Smooth muscle cell (in vitro differentiated cells): Measurements from ENCODE around the gene SIRPA. TPM values are rescaled to one million over a fixed set of nuclear protein-coding genes. Genes with fewer than 3 reads are reported as not detected.
A peak's percentile ranks its signal among the peaks of the same experiment; 100 is the strongest.

Experiments used
- DNase-seq: peaks from one replicate; lab custom pipeline; 2025; ENCODE audit not compliant: unreplicated experiment; lab: John Stamatoyannopoulos, UW
- H2AFZ ChIP-seq: fragments of 200-600 bp; sonication (generic); 2 replicates; pipeline ENCODE4 v1.6.0; 2016; ENCODE audit warnings: antibody characterized with exemption, low read depth, mild to moderate bottlenecking
- H3F3A ChIP-seq: fragments of 200-600 bp; sonication (generic); 2 replicates; pipeline ENCODE4 v1.6.0; 2017; ENCODE audit warnings: antibody characterized with exemption, low read depth
- H3K27ac ChIP-seq: fragments of 200-600 bp; sonication (generic); 2 replicates; pipeline ENCODE4 v1.5.1; 2016; ENCODE audit warnings: low read depth, mild to moderate bottlenecking
- H3K27me3 ChIP-seq: fragments of 200-600 bp; sonication (generic); 2 replicates; pipeline ENCODE4 v1.6.1; 2016; ENCODE audit warnings: low read depth, mild to moderate bottlenecking
- H3K36me3 ChIP-seq: fragments of 200-600 bp; sonication (generic); 2 replicates; pipeline ENCODE4 v1.5.1; 2016; ENCODE audit warnings: low read depth
- H3K4me1 ChIP-seq: fragments of 200-600 bp; sonication (generic); 2 replicates; pipeline ENCODE4 v1.5.1; 2016; ENCODE audit warnings: low read depth
- H3K4me2 ChIP-seq: fragments of 200-600 bp; sonication (generic); 2 replicates; pipeline ENCODE4 v1.6.0; 2016; ENCODE audit warnings: mild to moderate bottlenecking
- H3K4me3 ChIP-seq: fragments of 200-600 bp; sonication (generic); 2 replicates; pipeline ENCODE4 v1.5.1; 2016; ENCODE audit warnings: mild to moderate bottlenecking
- H3K79me2 ChIP-seq: fragments of 200-600 bp; sonication (generic); 2 replicates; pipeline ENCODE4 v1.6.0; 2016; ENCODE audit warnings: low read depth, mild to moderate bottlenecking
- H3K9ac ChIP-seq: fragments of 200-600 bp; sonication (generic); 2 replicates; pipeline ENCODE4 v1.6.0; 2016; ENCODE audit warnings: low read depth
- H3K9me3 ChIP-seq: fragments of 200-600 bp; sonication (generic); replicated peaks from 2 replicates; pipeline ENCODE4 v1.5.1; 2016; ENCODE audit warnings: low read depth
- H4K20me1 ChIP-seq: fragments of 200-600 bp; sonication (generic); 2 replicates; pipeline ENCODE4 v1.6.0; 2016; ENCODE audit warnings: low read depth
- CTCF ChIP-seq: fragments of 200-600 bp; sonication (generic); IDR thresholded peaks from 2 replicates; pipeline ENCODE4 v1.5.1; 2017; ENCODE audit warnings: borderline replicate concordance, mild to moderate bottlenecking, antibody characterized with exemption; ENCODE audit not compliant: insufficient read depth, poor library complexity, severe bottlenecking
- WGBS: methylation state at CpG from one replicate; pipeline ENCODE4 v1.1.7; 2016; ENCODE audit warnings: low lambda C conversion rate; 5-methylcytosine and 5-hydroxymethylcytosine counted together
- polyA plus RNA-seq: library from polyadenylated mRNA; unstranded; fragments of >200 nt; fragmentation: Nextera tagmentation; extraction: Ambion mirVana; gene quantifications from 2 replicates; pipeline ENCODE4 v1.2.1, GENCODE V29; 2016
- total RNA-seq: library from RNA; depleted of rRNA; stranded (reverse); fragments of >200 nt; gene quantifications from 2 replicates; pipeline ENCODE4 v1.2.3, GENCODE V29; 2014

The SIRPA gene
- total and polyA plus RNA-seq, 2 experiments from 2014 or later = 8.3 to 14.5 TPM

DNA sequence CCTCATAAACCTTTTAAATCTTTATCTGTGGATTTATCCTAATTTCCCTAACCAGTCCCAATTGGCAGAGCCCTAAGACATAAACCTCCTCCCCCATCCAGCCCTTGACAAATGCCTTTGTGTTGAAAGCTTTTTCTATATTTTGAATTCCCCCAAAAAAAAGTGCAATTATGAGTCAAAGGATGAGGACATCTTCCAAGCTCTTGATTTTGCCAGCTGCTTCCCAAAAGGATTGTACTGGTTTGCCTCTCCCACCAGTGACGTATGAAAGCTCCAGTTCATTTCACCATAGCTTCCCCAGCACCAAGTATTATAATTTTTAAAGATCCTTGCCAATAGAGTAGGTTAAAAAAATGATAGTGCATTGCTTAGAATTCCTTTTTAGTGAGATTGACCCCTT is 38.9 kb downstream of the SIRPA start:
- no peak for DNase-seq
- Histone ChIP-seq H3F3A (no peaks in the 10 kb centered on the region), H3K4me2 (no peak overlapping the region), H3K36me3 (no peaks in the 10 kb centered on the region), H3K27ac (peak overlapping the region; percentile 62), H3K79me2 (no peaks in the 10 kb centered on the region), H3K9ac (no peak overlapping the region), H2AFZ (no peak overlapping the region), H4K20me1 (no peaks in the 10 kb centered on the region), H3K4me1 (no peaks in the 10 kb centered on the region), H3K27me3 (no peaks in the 10 kb centered on the region), H3K9me3 (no peaks in the 10 kb centered on the region), H3K4me3 (no peak overlapping the region)
- TF ChIP-seq CTCF = no peak
- 59% methylated on average over 1 of the region's 1 CpG for WGBS

DNA sequence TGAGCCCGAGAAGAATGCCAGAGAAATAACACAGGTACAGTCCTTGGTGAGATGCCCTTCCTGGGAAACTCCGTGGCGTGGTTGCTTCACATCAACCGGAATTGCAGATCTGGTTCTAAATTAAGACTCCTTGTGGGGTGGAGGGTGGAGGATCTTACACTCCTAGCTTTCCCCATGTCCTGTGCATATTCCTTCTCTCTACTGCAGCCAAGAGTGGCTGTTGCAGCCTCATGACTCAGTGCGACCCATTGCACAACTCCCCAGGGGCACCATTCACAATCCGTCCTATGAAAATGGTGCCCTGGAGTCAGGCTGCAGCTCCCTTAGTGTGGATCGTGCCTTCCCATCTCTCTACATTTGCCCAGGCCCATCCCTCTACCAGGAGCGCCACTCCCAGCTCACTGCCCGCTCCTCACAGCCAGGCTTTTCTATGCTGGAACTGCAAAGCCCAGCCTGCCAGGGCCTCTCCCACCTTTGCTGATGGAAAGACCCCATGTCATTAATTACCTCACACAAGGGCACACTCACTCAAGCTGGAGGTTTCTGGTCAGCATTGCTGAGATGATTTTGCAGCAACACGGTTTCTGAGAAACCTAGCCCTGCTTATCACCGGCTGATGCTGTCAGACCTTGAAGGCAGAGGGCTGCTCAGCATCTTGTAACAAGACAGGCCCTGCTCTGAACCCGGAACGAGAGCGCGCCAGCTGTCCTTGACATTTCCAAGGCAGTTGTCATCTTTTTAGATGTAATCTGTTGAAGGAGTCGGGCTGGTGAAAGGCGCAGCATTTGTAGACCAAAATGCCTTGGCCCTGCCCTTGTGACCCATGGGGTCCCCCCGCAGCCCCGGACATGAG is 39.7 kb downstream of the SIRPA start:
- H2AFZ ChIP-seq = no peak overlapping the region
- H3K27ac ChIP-seq = peak overlapping the region; percentile 62
- TF ChIP-seq CTCF = no peak
- no peaks in the 10 kb centered on the region for H3K9me3 ChIP-seq
- H3K36me3 ChIP-seq = no peaks in the 10 kb centered on the region
- no peaks in the 10 kb centered on the region for H4K20me1 ChIP-seq
- no peaks in the 10 kb centered on the region for H3K4me1 ChIP-seq
- WGBS = 51% methylated on average over 19 of the region's 19 CpGs
- no peak overlapping the region for H3K4me2 ChIP-seq
- no peaks in the 10 kb centered on the region for H3K27me3 ChIP-seq
- no peak overlapping the region for H3K9ac ChIP-seq
- no peak overlapping the region for H3K4me3 ChIP-seq
- H3K79me2 ChIP-seq = no peaks in the 10 kb centered on the region
- peak; percentile 24 for DNase-seq
- H3F3A ChIP-seq = no peaks in the 10 kb centered on the region

DNA sequence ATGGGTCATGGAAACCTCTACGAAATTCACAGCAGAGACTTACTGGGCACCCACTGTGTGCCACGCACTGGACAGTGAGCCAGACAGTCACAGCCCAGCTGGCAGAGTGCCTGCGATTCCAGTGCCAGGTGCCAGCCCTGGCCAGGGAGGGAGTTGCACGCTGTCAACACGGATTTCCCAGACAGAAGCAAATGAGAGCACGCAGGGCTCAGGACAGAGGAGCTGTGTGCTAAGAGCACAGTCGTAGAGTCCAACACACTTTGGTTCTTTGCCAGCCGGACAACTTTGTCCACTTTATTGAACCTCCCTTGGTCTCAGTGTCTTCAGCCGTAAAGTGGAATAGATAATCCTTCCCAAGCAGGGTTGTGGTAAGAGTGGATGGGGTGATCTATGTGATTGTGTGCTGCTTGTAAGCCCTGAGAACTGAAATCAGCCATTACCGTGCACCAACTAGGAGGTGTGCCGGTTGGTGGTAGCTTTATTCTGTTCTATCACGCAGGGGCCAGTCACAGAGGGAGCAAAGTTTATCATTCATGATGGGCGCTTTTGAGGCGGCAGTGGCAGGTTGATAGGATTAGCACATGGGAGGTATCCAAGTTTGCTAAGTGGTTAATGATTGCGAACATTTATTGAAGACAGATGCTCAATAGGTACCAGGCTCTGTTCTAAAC is 40.6 kb downstream of the SIRPA start:
- H3K9me3 ChIP-seq = no peaks in the 10 kb centered on the region
- peak overlapping the region; percentile 23 for H3K27ac ChIP-seq
- no peak overlapping the region for H2AFZ ChIP-seq
- no peak overlapping the region for H3K9ac ChIP-seq
- H3K4me2 ChIP-seq = no peak overlapping the region
- no peaks in the 10 kb centered on the region for H3F3A ChIP-seq
- H3K4me3 ChIP-seq = no peak overlapping the region
- no peak for TF ChIP-seq CTCF
- no peaks in the 10 kb centered on the region for H3K4me1 ChIP-seq
- 82% methylated on average over 15 of the region's 15 CpGs for WGBS
- no peaks in the 10 kb centered on the region for H3K36me3 ChIP-seq
- no peak for DNase-seq
- H4K20me1 ChIP-seq = no peaks in the 10 kb centered on the region
- H3K27me3 ChIP-seq = no peaks in the 10 kb centered on the region
- no peaks in the 10 kb centered on the region for H3K79me2 ChIP-seq
